ENCODE measurements around the gene KLK4. TPM values are rescaled to one million over a fixed set of nuclear protein-coding genes. Genes with fewer than 3 reads are reported as not detected.
"Not testable (repeated sequence)": the region's sequence is repeated elsewhere in the genome, so short reads cannot be mapped to it uniquely, and the experiment has no call there.

The KLK4 gene
- total RNA-seq, 1 donor from 2014 or later: not detected

DNA sequence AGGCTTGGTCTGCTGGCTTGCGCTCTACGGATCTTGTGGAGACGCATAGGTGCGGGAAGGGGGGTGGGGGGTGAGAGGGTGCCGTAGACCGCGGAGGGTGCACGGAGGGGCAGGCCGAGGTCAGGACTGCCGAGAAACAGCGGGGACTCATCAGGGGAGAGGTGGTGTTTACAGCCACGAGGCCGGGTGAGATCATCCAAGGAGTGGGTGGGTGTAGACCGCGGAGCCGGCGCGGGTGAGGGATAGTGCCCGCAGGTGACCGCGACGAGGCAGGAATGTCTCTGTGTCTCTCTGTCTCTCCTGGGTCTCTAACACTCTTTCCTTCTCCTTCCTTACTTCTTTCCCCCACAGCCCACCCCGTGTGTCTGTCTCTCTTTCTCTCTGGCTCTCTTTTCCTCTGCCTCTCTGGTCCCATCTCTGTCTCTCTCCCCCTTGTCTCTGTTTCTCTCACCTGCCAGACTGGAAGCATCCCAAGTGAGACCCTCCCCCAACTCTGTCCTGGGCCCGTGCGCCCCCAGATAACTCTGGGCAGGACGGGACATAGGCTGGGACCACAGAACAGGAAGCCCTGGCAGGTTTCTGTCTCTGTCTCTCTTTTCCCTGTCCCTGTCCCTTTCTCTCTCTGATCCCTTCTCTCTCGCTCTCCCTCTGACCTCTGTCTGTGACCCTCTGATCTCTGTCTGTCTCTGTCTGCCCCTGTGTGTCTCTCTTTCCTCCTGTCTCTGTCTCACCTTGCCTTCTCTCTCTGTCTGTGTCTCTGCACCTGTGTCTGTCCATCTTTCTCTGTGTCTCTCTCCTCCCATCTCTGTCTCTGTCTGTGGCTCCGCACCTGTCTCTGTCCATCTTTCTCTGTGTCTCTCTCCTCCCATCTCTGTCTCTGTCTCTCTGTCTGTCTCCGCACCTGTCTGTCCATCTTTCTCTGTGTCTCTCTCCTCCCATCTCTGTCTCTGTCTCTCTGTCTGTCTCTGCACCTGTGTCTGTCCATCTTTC, 1.8 kb upstream of the KLK4 start:
- DNase-seq (ENCODE audit: low read depth): no peak

DNA sequence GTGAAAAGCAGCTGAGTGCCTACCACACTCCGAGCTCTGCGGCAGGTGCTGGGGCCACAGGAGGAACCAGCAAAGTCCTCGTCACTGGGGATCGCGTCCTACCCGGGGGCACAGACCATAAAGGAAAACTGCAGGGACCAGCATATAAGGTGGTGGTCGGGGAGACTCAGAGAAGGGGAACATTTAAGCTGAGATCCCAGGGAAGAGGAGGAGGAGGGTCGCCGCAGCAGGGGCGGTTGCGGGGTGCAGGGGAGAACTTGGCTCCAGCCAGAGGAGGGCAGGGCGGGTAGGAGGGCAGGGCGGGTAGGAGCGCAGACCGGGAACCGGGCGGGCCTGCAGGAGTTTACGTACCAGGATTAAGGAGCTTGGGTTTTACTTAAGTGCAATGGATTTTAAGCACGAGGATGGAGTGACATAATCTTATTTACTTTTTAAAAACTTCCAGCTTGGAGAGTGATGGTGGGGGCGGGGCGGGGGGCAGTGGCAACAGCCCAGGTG, 956 bp upstream of the KLK4 start:
- no peak for DNase-seq (ENCODE audit: low read depth)

GRCh38 chr19:50910722-50911121, 473 bp downstream of the KLK4 start:
- no peak for DNase-seq (ENCODE audit: low read depth)

- DNase-seq (ENCODE audit: low read depth): no peak
Observed at GRCh38 chr19:50909240-50910070, 1.7 kb downstream of the KLK4 start.

DNA sequence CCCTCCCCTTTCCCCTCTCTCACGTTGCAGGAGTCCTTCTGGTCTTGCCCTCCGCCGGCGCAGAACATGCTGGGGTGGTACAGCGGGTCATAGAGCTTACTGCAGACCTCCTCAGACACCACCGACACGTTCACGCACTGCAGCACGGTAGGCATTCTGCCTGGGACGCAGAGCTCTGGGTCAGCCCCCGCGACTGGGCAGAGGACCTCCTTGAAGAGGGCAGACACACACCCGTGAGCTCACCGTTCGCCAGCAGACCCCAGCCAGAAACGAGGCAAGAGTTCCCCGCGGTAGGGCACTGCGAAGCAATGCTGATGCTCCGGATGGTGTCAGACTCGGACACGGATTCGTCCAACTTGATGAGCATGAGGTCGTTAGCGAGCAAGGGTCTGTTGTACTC, 2.9 kb downstream of the KLK4 start:
- DNase-seq (ENCODE audit: low read depth): no peak

DNA sequence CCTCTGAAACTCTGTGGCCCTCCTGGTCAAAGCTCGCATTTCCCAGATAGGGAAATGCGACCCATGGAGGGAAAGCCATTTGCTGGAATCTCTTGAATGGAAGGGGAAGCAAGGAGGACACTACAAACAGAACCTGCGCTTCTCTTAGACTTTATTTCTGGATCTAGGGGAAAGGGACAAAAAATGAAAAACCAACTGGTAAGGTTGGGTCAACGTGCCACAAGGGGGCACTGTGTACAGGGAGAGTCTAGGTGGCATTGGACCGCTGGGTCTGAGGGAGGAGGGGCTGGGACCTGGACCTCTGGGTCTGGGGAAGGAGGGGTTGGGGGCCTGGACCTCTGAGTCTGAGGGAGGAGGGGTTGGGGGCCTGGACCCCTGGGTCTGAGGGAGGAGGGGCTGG, 5.0 kb downstream of the KLK4 start:
- no peak for DNase-seq (ENCODE audit: low read depth)

DNA sequence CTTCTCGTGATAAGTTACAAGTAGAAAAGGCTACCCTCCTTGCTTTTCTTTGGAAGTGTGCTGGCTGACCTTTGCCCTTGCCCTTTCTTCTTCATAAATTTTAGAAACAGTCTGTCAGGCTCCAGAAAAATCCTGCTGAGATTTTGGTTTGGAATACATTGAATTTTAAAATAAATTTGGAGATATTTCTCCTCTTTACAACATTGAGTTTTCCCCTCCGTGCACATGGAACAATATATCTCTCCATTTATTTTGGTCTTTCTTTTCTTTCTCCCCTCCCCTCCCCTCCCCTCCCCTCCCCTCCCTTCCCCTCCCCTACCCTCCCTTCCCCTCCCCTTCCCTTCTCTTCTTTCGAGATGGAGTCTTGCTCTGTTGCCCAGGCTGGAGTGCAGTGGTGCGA, 8.6 kb downstream of the KLK4 start:
- no peak for DNase-seq (ENCODE audit: low read depth)

DNA sequence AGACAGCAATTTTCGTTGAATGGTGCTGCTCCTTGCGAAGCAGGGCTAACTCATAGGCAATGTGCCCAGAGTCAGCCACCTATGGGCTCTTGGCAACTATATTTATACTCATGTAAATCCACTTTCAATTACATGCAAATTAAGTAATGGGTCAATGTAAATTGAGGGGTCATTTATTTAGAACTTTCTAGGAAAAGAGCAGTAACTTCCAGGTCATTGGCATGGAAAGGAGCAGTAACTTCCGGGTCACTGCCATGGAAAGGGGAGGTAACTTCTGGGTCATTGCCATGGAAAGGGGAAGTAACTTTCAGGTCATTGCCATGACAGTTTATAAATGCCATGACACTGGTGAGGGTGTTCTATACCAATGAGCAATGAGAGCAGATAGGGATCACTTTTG, 11.6 kb downstream of the KLK4 start:
- DNase-seq (ENCODE audit: low read depth): no peak

DNA sequence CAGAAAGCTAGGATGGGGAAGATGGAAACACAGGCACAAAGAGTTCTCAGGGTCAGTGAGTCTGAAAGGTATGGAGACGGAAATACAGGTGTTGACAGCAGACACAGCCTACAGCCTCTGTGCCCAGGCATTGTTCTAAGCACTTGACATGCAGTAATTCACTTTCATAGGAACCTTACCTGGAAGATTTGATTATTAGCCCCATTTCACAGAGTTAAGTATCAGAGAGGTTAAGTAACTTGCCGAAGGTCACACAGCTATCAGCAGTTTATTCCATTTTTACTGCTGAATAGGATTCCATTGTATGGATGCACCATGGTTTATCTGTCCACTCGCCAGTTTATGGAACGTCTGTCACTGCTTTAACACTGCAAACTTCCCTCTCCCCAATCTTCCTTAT, 13.2 kb downstream of the KLK4 start:
- DNase-seq (ENCODE audit: low read depth): no peak

- no peak for DNase-seq (ENCODE audit: low read depth)
Observed at GRCh38 chr19:50897612-50898011, 13.6 kb downstream of the KLK4 start.

DNA sequence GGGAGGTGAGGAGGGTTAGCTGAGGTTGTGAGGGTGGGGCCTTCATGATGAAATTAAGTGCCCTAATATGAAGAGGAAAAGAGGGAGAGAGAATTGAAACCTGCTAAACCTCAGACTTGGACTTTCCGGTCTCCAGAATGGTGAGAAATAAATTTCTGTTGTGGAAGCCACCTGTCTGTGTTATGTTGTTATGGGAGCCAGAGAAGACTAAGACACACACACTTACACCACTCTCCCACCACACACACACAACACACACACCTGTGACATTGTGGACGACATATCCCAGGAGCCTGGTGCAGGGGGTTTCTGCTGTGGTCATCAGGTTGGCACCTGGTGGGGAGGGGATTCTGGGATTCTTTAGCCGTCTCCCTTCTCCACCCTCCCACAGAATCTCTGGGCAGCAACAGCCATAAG, 14.0 kb downstream of the KLK4 start:
- no peak for DNase-seq (ENCODE audit: low read depth)

DNA sequence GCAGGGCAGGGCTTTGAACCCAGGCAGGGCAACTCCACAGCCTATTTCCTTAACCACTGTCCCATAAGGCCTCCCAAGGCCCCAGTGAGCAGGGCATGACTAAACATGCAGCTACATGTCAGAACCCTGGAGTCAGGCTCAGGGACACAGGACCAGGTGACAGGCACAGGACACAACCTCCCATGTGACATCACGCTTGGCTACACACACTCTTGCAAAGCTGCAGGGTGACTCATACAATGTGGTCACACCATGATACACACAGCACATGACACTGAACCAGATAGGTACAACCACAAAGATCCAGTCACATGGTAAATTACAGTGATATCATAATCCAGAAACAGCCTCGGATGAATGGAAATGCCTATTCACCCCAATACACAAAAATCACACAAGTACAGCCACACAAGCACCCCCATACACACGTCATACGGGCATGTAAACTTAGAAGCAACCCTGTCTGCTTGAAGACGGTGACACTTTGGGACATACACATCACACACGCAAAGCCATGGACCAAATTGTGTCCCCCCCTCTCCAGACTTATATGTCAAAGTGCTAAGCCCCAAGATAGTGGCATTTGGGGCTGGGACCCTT, 14.5 kb downstream of the KLK4 start:
- DNase-seq (ENCODE audit: low read depth): peak; percentile 74

DNA sequence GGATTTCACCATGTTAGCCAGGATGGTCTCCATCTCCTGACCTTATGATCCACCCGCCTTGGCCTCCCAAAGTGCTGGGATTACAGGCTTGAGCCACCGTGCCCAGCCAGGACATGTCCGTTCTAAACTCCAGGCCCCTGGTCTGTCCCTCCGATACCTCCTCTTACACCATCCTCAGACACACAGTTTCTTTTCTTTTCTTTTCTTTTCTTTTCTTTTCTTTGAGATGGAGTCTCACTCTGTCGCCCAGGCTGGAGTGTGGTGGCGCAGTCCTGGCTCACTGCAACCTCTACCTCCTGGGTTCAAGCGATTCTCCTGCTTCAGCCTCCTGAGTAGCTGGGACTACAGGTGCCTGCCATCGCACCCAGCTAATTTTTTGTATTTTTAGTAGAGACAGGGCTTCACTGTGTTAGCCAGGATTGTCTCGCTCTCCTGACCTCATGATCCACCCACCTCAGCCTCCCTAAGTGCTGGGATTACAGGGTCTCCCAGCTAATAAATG, 15.1 kb downstream of the KLK4 start:
- DNase-seq (ENCODE audit: low read depth): not testable (repeated sequence)

- DNase-seq (ENCODE audit: low read depth): no peak
Observed at GRCh38 chr19:50894478-50895356, 16.5 kb downstream of the KLK4 start.

DNA sequence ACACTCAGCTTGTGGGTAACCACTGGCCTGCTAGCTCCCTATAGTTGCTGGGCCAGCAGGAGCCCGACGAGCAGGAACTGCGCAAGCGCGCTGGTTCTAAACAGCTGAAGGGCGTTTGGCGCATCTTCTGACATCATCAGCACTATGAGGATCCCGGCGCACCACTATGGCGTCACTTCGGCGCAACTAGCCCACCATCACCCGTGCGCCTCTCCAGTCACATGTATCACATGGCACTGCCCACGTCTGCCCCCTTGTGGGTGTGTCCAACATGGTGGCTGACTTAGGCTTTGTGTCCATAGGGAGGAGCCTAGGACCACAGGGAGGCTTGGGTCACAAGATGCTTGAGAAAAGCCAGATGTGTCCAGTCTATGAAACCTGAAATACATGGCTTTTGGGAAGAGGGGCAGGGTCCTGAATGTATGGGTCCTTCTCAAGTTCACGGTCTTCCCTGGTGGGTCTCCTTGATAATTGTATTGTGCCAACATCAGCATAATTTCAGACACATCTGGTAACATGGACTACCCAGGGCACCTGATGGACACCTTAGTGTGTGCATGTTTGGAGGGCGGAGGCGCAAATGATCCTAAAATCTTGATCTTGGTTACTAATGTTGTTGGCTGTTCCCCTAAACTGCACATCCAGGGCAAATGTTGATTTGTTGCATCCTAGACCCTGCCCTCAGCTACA, 18.0 kb downstream of the KLK4 start:
- DNase-seq (ENCODE audit: low read depth): no peak

- no peak for DNase-seq (ENCODE audit: low read depth)
Observed at GRCh38 chr19:50891253-50891625, 20.0 kb downstream of the KLK4 start.

DNA sequence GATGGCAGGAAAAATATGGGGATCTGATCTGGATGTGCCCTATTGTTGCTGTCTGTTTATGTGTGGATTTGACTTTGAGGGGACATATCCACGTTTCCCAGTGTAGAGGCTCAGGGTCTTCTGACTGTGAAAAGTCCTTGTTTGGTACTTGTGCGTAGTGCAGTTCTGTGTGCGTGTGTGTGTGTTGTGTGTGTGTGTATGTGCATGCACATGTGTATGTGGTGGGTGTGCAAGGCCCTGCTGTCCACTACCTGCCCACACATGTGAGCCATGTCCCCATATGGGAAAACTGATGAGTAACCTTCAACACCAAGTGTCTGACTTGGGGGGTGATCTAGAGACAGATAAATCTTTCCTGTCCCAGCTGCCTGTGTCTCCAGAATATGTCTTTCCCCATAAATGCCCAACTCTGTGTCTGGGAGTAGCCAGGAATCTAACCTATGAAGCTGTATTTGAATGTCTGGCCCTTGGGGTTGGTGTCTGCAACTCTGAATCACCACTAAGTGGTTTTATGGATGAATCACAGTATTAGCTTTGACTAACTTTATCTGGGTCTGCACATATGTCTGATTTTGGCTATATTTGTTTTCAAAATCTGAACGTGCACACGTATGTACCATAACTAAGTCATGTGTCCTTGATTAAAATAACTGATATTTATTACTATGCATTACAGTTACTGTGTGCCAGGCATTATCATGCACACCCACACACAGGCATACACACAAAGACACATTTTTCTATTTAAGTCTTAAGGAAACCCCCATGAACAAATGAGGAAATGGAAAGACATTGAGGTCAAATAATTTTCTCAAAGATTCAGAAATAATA, 20.6 kb downstream of the KLK4 start:
- peak; percentile 18 for DNase-seq (ENCODE audit: low read depth)

- DNase-seq (ENCODE audit: low read depth): no peak
Observed at GRCh38 chr19:50889638-50890037, 21.6 kb downstream of the KLK4 start.

DNA sequence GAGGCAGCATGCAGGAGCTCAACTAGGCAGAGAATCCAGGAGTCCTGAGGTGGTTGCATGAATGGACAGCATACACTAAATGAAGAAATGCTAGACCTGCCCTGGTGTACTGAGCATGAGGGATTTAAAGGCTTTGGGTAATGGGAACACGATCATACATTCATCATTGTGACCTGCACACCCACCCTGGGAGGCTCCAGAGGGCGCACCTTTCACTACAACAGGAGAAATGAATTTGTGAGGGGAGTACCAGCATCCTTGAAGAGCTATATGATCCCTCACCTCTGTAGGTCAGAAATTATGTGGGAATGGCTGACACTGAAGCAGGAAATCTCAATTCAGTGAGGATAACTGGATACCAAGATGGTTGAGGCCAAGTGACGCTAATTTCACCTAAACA, 29.0 kb downstream of the KLK4 start:
- no peak for DNase-seq (ENCODE audit: low read depth)

Data from renal cortical epithelial cell (primary cell).